IMR-90 (cell line): ENCODE results near the gene PAF1.

Source experiments
- CTCF ChIP-seq: conservative IDR thresholded peaks from 2 replicates; pipeline ENCODE4 v1.5.1; 2012; ENCODE audit warnings: mild to moderate bottlenecking, low read depth, low read length, improper control_type of control experiment
- POLR2A ChIP-seq: IDR thresholded peaks from 2 replicates; pipeline ENCODE4 v1.6.1; 2012; ENCODE audit warnings: mild to moderate bottlenecking, low read depth, low read length
- RFX5 ChIP-seq: IDR thresholded peaks from 2 replicates; pipeline ENCODE4 v1.8.0; 2012; ENCODE audit warnings: low read depth, mild to moderate bottlenecking, low read length, moderate library complexity

DNA sequence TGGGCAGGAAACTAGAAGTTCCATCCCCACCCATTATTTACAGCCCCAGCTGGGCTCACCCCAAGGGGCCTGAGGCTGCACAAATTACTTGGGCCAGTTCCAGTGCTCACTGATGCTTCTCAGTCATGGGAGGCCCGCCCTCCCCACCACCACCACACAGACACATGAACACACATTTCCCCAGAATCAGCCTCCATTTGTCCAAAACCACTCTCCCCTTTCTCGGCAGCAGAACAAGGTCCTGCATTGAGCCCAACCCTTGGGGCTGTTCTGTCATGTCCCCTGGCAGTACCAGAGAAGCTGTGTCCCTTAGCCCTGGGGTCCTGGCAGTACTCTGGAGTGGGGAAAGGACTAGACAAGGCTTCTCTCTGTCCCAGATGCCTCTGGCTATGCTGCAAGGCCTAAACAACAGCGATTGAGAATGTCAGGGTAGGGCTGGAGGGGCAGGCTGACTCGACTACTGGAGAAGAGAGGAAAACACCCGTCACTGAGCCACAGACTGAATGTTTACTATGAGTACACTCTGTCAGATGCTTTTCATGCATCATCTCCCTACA is 26.9 kb downstream of the PAF1 start:
- TF ChIP-seq CTCF = no peak
- TF ChIP-seq POLR2A = 0 out of 2 replicates have a peak, but pooled peaks have one; percentile 26
- TF ChIP-seq RFX5 = no peak
